HepG2 (cell line): Measurements from ENCODE around the gene ITGB7. TPM values are rescaled to one million over a fixed set of nuclear protein-coding genes. Genes with fewer than 3 reads are reported as not detected.

Experiments used
- ATAC-seq: fragments of 200-7000 bp; cut with Tn5 transposase; 3 replicates; pipeline ENCODE4 v1.9.1; 2020; ENCODE audit warnings: mild to moderate bottlenecking, moderate library complexity
- BruUV-seq: library from RNA; stranded (reverse); fragments of 400-500 nt; replicated peaks from 2 replicates; lab custom pipeline; 2021; lab: Mats Ljungman, UMichigan
- CTCF ChIA-PET: fragments of 300-600 bp; formaldehyde crosslinking; extraction: SDS; loops from one replicate; lab custom pipeline; 2021; ENCODE audit warnings: low total read pairs, inconsistent platforms, low intra/inter-chr PET ratio; lab: Yijun Ruan, JAX
- POLR2A ChIA-PET: fragments of 350-600 bp; sonication (Branson Sonifier 250); formaldehyde crosslinking; loops from one replicate; lab custom pipeline; 2020; ENCODE audit warnings: antibody characterized with exemption, inconsistent platforms; lab: Yijun Ruan, JAX
- DNase-seq: peaks from one replicate; pipeline ENCODE4 v3.0.0-alpha.2; 2015; ENCODE audit warnings: low spot score
- FAIRE-seq: peaks from 3 replicates; lab custom pipeline; 2011; peaks lifted over from hg19 to GRCh38; lab: Jason Lieb, UNC
- H2AFZ ChIP-seq: one replicate; pipeline ENCODE4 v1.6.1; 2011; ENCODE audit warnings: low read length, inconsistent platforms
- H3K27ac ChIP-seq: fragments of 300-600 bp; 3 replicates; pipeline ENCODE4 v1.8.0; 2011; ENCODE audit warnings: mixed run types, mild to moderate bottlenecking, mixed read lengths, low read length, inconsistent platforms; ENCODE audit not compliant: insufficient read depth; ENCODE audit errors: extremely low read length
- H3K27me3 ChIP-seq, 2 experiments: fragments of 200-600 bp in 1 of 2; 2 replicates in 1 of 2; 3 replicates in 1 of 2; pipeline versions ENCODE4 v1.6.0 to v1.8.0; 2011; ENCODE audit warnings: low read length in 2 of 2, mild to moderate bottlenecking in 2 of 2, moderate library complexity in 2 of 2, inconsistent platforms in 1 of 2; ENCODE audit not compliant: insufficient read depth in 2 of 2, control insufficient read depth in 1 of 2
- H3K36me3 ChIP-seq, 2 experiments: fragments of 200-600 bp in 1 of 2; replicated peaks in 1 of 2; 2 replicates in 1 of 2; 3 replicates in 1 of 2; pipeline versions ENCODE4 v1.5.1 to v1.8.0; 2011; ENCODE audit warnings: low read length in 2 of 2, inconsistent platforms in 1 of 2; ENCODE audit not compliant: insufficient read depth in 2 of 2, control insufficient read depth in 1 of 2
- H3K4me1 ChIP-seq: 2 replicates; pipeline ENCODE4 v1.5.1; 2012; ENCODE audit warnings: low read length, inconsistent platforms; ENCODE audit not compliant: insufficient read depth
- H3K4me2 ChIP-seq: 2 replicates; pipeline ENCODE4 v1.6.0; 2011; ENCODE audit warnings: low read depth, low read length, inconsistent platforms
- H3K4me3 ChIP-seq, 3 experiments: fragments of 200-600 bp in 1 of 3; sonication (generic), shearing (Covaris generic) in 1 of 3; replicated peaks in 1 of 3; 2 replicates each; pipeline ENCODE4 v1.5.1; 2011 to 2016; ENCODE audit warnings: low read length in 3 of 3, inconsistent platforms in 2 of 3, low read depth in 2 of 3, mild to moderate bottlenecking in 2 of 3, control low read depth in 1 of 3, mixed read lengths in 1 of 3; ENCODE audit not compliant: insufficient read depth in 1 of 3
- H3K79me2 ChIP-seq: one replicate; pipeline ENCODE4 v1.6.1; 2011; ENCODE audit warnings: low read length, inconsistent platforms; ENCODE audit not compliant: insufficient read depth
- H3K9ac ChIP-seq: 2 replicates; pipeline ENCODE4 v1.6.0; 2011; ENCODE audit warnings: mild to moderate bottlenecking, low read depth, low read length, inconsistent platforms; ENCODE audit not compliant: insufficient read depth
- H3K9me3 ChIP-seq: 2 replicates; pipeline ENCODE4 v1.5.1; 2012; ENCODE audit warnings: mild to moderate bottlenecking, low read length
- H4K20me1 ChIP-seq: 2 replicates; pipeline ENCODE4 v1.6.0; 2011; ENCODE audit warnings: inconsistent platforms, mild to moderate bottlenecking, low read length, moderate library complexity; ENCODE audit not compliant: insufficient read depth
- AGO2 ChIP-seq: fragments of 200-400 bp; formaldehyde crosslinking; optimal IDR thresholded peaks from 2 replicates; pipeline ENCODE3; 2017; ENCODE audit warnings: mild to moderate bottlenecking, low read depth, low read length, moderate library complexity
- BRCA1 ChIP-seq: sonication (generic); formaldehyde crosslinking; IDR thresholded peaks from 2 replicates; pipeline ENCODE4 v1.4.0; 2020; ENCODE audit warnings: missing genetic modification reagents
- DZIP1 ChIP-seq: sonication (generic); formaldehyde crosslinking; IDR thresholded peaks from 2 replicates; pipeline ENCODE4 v1.5.0; 2020; ENCODE audit warnings: mild to moderate bottlenecking, missing genetic modification reagents
- HNF4A ChIP-seq: sonication (generic); formaldehyde crosslinking; IDR thresholded peaks from 2 replicates; pipeline ENCODE4 v1.4.0; 2020; ENCODE audit warnings: missing genetic modification reagents
- KLF9 ChIP-seq: IDR thresholded peaks from 2 replicates; pipeline ENCODE4 v1.6.1; 2016; ENCODE audit warnings: low read depth
- POLR2A ChIP-seq, 2 experiments: IDR thresholded peaks; 2 replicates each; pipeline ENCODE4 v1.6.1; 2011; ENCODE audit warnings: low read depth in 2 of 2, low read length in 2 of 2, mild to moderate bottlenecking in 1 of 2, moderate library complexity in 1 of 2; ENCODE audit not compliant: insufficient read depth in 1 of 2
- STAG1 ChIP-seq: sonication (generic); formaldehyde crosslinking; IDR thresholded peaks from 2 replicates; pipeline ENCODE4 v1.4.0; 2020; ENCODE audit warnings: missing genetic modification reagents
- UBTF ChIP-seq: sonication (generic); formaldehyde crosslinking; IDR thresholded peaks from 2 replicates; pipeline ENCODE4 v1.4.0; 2020; ENCODE audit warnings: mild to moderate bottlenecking, missing genetic modification reagents
- ZSCAN25 ChIP-seq: sonication (generic); formaldehyde crosslinking; IDR thresholded peaks from 2 replicates; pipeline ENCODE4 v1.8.0; 2022; ENCODE audit warnings: mild to moderate bottlenecking, missing genetic modification reagents
- WGBS: methylation state at CpG from one replicate; pipeline ENCODE4 v1.1.6; 2017; ENCODE audit warnings: low lambda C conversion rate; 5-methylcytosine and 5-hydroxymethylcytosine counted together
- in situ Hi-C: cut with HindIII; loops from 2 replicates; pipeline ENCODE4 v1.10.0; 2017; ENCODE audit warnings: low pct_unique_long_range_greater_than_20kb; ENCODE audit not compliant: extremely low pct_ligation_motif_present
- intact Hi-C: fragments of 100-400 bp; cut with micrococcal nuclease; formaldehyde crosslinking; loops from one replicate; pipeline ENCODE4 v1.10.0; 2022; ENCODE audit not compliant: unreplicated experiment
- polyA plus RNA-seq, 8 experiments: library from polyadenylated mRNA; depleted of rRNA in 3 of 8; stranded (reverse) in 7 of 8; unstranded in 1 of 8; fragments of >200 nt; fragmentation: Illumina TruSeq in 4 of 8; extraction: Trizol in 4 of 8; gene quantifications; 2 replicates each; pipeline versions ENCODE4 v1.2.1 to v1.2.3, GENCODE V29; 2011 to 2016; ENCODE audit warnings: low read depth in 4 of 8, missing spikeins in 1 of 8, mixed read lengths in 1 of 8; ENCODE audit not compliant: insufficient read depth in 1 of 8
- total RNA-seq, 5 experiments: library from RNA; depleted of rRNA; stranded (reverse); fragments of >200 nt; fragmentation: Illumina TruSeq; extraction: Trizol; gene quantifications; 2 replicates each; pipeline ENCODE4 v1.2.3, GENCODE V29; 2016; ENCODE audit warnings: low read depth in 1 of 5
- TF ChIP-seq, protein P1 (sequence below): sonication (generic); formaldehyde crosslinking; IDR thresholded peaks from 2 replicates; pipeline ENCODE4 v1.4.0; 2020; ENCODE audit warnings: missing genetic modification reagents, low read depth, mild to moderate bottlenecking, borderline replicate concordance

ITGB7 gene
- total and polyA plus RNA-seq, 2 of the 13 experiments (the other 11 are each of a cell fraction or from before 2014, with no cell fraction given) = 0.16 to 0.18 TPM

GRCh38 chr12:53196486-53196885 lies 10.6 kb downstream of the ITGB7 start:
- no peaks in the 10 kb centered on the region for H3K79me2 ChIP-seq
- H3K4me2 ChIP-seq = no peak overlapping the region
- CTCF ChIA-PET = interaction anchor here (2.2 kb wide), 1 partner anchor 37 kb away, joined by 9 read pairs; no protein-coding TSS in a partner anchor

DNA sequence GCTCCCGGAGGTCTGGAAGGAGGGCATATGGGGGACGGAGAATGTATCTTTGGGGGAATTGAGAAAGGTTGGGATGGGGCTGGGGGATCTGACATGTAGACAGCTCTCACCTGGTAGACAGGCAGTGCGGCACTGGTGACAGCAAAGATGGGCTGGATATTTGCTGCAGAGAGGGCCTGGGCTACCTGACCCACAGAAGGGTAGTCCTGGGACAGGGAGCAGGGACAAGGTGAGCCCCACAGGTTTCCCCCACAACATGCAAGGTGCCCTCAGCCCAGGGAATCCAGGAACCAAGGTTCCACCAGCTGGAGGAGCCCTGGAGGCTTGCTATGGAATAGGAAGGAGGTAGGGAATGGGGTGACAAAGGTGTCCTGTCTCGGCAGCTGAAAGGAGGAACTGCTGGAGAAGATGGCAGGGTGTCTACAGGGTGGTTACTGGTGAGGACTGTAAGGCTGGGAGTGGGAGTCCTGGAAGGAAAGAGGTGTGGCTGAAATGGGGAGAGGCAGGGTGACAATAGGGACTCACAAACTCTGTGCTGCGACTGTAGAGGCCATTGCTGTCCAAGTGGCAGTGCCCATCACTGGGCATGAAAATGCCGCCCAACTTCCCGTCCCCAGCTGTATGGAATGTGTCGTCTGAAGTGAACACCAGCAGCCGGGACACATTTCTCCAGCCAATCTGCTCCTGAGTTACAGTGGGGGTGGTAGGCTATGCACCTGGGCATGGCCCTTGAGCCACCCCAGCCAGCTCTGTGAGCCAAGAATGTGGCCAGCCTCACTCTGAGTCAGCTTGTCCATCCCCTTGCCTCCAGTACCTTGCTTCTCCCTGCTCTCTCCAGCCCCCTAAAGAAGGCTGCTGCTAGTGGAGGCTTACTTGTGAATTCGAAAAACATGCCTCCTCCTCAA lies 11.3 kb downstream of the ITGB7 start:
- intact Hi-C loops (loop anchor here (2.0 kb wide), 1 partner anchor 37 kb away; no protein-coding TSS in a partner anchor), in situ Hi-C loops (no loop called here)
- 70% methylated on average over 10 of the region's 10 CpGs for WGBS
- ATAC-seq (0 out of 3 replicates have a peak, but pooled peaks have one; percentile 1), FAIRE-seq (no peak), DNase-seq (no peak)
- H3K27me3 ChIP-seq = 0 out of 5 replicates have a peak, but pooled peaks cover 0 to 2% of the 10 kb centered on the region in 2 experiments
- no peaks in the 10 kb centered on the region for H3K79me2 ChIP-seq
- ChIA-PET POLR2A (interaction anchor here (0.7 to 1.6 kb wide), 7 partner anchors 13 to 130 kb away, joined by 3 to 5 read pairs (median 4); partner anchors contain the start of genes PFDN5 and SPRYD3), CTCF (no interaction called here)
- no peak overlapping the region for H3K9ac ChIP-seq
- peaks cover 42% of the 10 kb centered on the region for H3K4me1 ChIP-seq
- H3K4me2 ChIP-seq = no peak overlapping the region
- H3K27ac ChIP-seq = no peak overlapping the region
- H3K9me3 ChIP-seq = no peaks in the 10 kb centered on the region
- H3K4me3 ChIP-seq = no peak overlapping the region
- no peaks in the 10 kb centered on the region; a peak in 2 of 5 replicates for H3K36me3 ChIP-seq
- BruUV-seq = no TSS peak
- H2AFZ ChIP-seq = no peak overlapping the region
- H4K20me1 ChIP-seq = peaks cover 2% of the 10 kb centered on the region; the same call in 1 of the 2 replicates
- TF ChIP-seq STAG1 (CRISPR knock-in tag) (no peak), UBTF (CRISPR knock-in tag) (0 out of 2 replicates have a peak, but pooled peaks have one; percentile 19), HNF4A (CRISPR knock-in tag) (no peak), ZSCAN25 (CRISPR knock-in tag) (no peak), KLF9 (CRISPR knock-in tag) (no peak), POLR2A (IDR thresholded peaks at IDR 0.05; ENCODE audit: insufficient read depth in 1 of 2, low read depth in 2 of 2, low read length in 2 of 2) (peak in 1 of 2 experiments; percentile 18; a peak in 1 of 4 replicates), BRCA1 (CRISPR knock-in tag) (no peak), DZIP1 (CRISPR knock-in tag) (no peak)
- TF ChIP-seq, protein P1, sequence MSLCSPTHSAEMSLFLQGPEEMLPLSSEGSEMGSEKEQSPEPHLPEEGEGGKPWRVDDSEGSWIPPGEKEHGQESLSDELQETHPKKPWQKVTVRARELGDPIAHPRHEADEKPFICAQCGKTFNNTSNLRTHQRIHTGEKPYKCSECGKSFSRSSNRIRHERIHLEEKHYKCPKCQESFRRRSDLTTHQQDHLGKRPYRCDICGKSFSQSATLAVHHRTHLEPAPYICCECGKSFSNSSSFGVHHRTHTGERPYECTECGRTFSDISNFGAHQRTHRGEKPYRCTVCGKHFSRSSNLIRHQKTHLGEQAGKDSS (CRISPR knock-in tag) = no peak

More at GRCh38 chr12:53196486-53196885, 10.6 kb downstream of the ITGB7 start:
- DNase-seq (no peak), ATAC-seq (peak; percentile 42), FAIRE-seq (no peak)
- Histone ChIP-seq H3K9ac (no peak overlapping the region), H3K36me3 (no peaks in the 10 kb centered on the region), H3K27ac (no peak overlapping the region), H4K20me1 (no peaks in the 10 kb centered on the region), H3K4me3 (no peak overlapping the region), H3K27me3 (0 out of 5 replicates have a peak, but pooled peaks cover 0 to 2% of the 10 kb centered on the region in 2 experiments), H2AFZ (no peak overlapping the region), H3K9me3 (no peaks in the 10 kb centered on the region), H3K4me1 (peaks cover 50% of the 10 kb centered on the region)
- BruUV-seq = no TSS peak
- in situ Hi-C loops = no loop called here
- POLR2A ChIA-PET = no interaction called here
- intact Hi-C loops = no loop called here
- peak; percentile 54 for TF ChIP-seq AGO2
- no peak for TF ChIP-seq BRCA1 (CRISPR knock-in tag)
- 50% methylated on average over 8 of the region's 14 CpGs for WGBS
